KBM-7 (cell line): ENCODE results near the gene GYG1.

ENCODE experiments used
- DNase-seq: peaks from one replicate; pipeline ENCODE4 v3.0.0-alpha.2; 2015
- in situ Hi-C: fragments of 300-500 bp; cut with MboI; formaldehyde crosslinking; loops from 2 replicates; pipeline ENCODE4 v1.14.3; 2020; ENCODE audit warnings: low sequenced_read_pairs, low pct_unique_long_range_greater_than_20kb, mixed read lengths

GYG1 gene

DNA sequence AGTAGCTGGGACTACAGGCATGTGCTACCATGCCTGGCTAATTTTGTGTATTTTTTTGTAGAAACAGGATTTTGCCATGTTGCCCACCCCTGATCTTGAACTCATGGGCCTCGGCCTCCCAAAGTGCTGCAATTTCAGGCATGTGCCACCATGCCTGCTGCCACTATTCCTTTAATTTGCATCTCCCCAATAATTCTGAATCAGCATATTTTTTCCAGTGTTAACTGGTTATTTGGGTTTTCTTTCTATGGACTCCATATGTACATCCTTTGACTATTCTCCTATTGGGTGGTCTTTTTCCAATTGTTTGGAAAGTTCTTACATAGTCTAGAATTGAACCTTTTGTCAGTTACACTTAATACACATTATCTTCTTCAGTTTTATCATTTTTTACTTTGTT is 66.9 kb downstream of the GYG1 start:
- no peak for DNase-seq
- in situ Hi-C loops = no loop called here

DNA sequence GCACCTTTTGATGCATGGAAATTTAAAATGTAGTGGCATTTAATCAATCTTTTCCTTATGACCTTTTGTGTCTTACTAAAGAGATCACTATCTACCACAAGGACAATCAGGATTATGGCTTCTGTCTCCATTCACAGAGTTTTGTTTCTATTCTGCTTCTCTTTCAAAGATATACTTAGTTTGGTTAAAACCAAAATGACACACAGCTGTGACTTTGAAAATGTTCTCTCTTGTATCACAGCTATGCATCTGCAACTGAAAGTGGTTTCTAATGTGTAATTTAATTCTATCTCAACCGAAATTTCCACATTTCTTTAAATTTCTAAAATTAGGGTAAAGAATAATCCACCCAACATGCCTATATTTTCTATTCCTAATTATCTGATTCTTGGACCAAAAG is 67.3 kb downstream of the GYG1 start:
- in situ Hi-C loops = no loop called here
- no peak for DNase-seq

DNA sequence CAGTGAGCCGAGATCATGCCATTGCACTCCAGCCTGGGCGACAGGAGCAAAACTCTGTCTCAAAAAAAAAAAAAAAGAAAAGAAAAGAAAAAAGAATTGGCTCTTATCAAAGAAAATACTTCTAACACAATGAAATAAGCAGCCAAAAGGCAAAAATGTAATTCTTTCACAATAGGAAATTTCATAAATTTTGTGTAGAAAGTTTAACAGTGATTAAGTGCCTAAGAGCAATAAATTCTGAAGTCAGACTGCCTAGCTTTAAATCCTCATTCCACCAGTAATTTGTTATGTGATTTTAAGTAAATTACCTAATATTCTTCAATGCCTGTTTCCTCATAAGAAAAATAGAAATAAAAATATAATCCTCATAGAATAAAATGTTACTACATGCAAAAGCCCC is 70.4 kb downstream of the GYG1 start:
- in situ Hi-C loops = no loop called here
- DNase-seq = no peak

DNA sequence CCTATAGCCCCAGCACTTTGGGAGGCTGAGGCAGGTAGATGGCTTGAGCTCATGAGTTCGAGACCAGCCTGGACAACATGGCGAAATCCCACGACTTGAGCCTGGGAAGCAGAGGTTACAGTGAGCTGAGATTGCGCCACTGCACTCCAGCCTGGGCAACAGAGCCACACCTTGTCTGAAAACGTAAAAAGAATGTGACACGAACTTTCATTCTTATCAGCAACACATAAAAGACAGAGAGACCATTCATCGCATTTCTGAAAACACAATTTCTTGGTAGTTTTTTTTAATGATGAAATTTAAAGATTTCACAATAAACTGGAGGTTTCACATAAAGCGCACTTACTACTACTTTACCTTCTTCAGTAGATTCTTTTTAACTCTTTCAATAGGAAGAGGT is 76.5 kb downstream of the GYG1 start:
- DNase-seq = no peak
- in situ Hi-C loops = no loop called here
